RWPE2 (cell line): Measurements from ENCODE around the gene HOXD1.
A peak's percentile ranks its signal among the peaks of the same experiment; 100 is the strongest.

Source experiments
- ATAC-seq: fragments of 200-7000 bp; cut with Tn5 transposase; 3 replicates; pipeline ENCODE4 v1.9.1; 2021; ENCODE audit warnings: low read depth
- DNase-seq: peaks from one replicate; pipeline ENCODE4 v3.0.0-alpha.2; 2020; ENCODE audit warnings: low spot score
- H3K27ac ChIP-seq: fragments of 450-650 bp; 2 replicates; pipeline ENCODE4 v1.5.1; 2017; ENCODE audit warnings: mild to moderate bottlenecking; ENCODE audit not compliant: poor library complexity, severe bottlenecking
- H3K27me3 ChIP-seq: fragments of 250-450 bp; sonication (Bioruptor Pico); 2 replicates; pipeline ENCODE4 v1.5.1; 2021; ENCODE audit warnings: mild to moderate bottlenecking, moderate library complexity; ENCODE audit not compliant: insufficient read depth, poor library complexity, severe bottlenecking
- H3K36me3 ChIP-seq: fragments of 250-450 bp; sonication (Bioruptor Pico); 2 replicates; pipeline ENCODE4 v1.5.1; 2020; ENCODE audit warnings: low read depth, mild to moderate bottlenecking, moderate library complexity
- H3K4me1 ChIP-seq: fragments of 250-450 bp; sonication (Bioruptor Pico); 2 replicates; pipeline ENCODE4 v1.5.1; 2021; ENCODE audit warnings: mild to moderate bottlenecking, moderate library complexity; ENCODE audit not compliant: insufficient read depth, poor library complexity, severe bottlenecking
- H3K4me3 ChIP-seq: fragments of 250-450 bp; sonication (Bioruptor Pico); 2 replicates; pipeline ENCODE4 v1.5.1; 2021; ENCODE audit warnings: mild to moderate bottlenecking, moderate library complexity; ENCODE audit not compliant: severe bottlenecking
- H3K9me3 ChIP-seq: fragments of 250-450 bp; sonication (Bioruptor Pico); 2 replicates; pipeline ENCODE4 v1.5.1; 2021; ENCODE audit warnings: mild to moderate bottlenecking, moderate library complexity; ENCODE audit not compliant: severe bottlenecking
- CTCF ChIP-seq: fragments of 450-650 bp; IDR thresholded peaks from one replicate; pipeline ENCODE4 v1.5.1; 2017; ENCODE audit warnings: mild to moderate bottlenecking, moderate library complexity; ENCODE audit not compliant: poor library complexity, severe bottlenecking

The HOXD1 gene

GRCh38 chr2:176147800-176148496 lies 40.5 kb upstream of the HOXD1 start:
- no peak for TF ChIP-seq CTCF
- H3K9me3 ChIP-seq, result no peaks in the 10 kb centered on the region
- H3K4me3 ChIP-seq, result no peak overlapping the region
- no peaks in the 10 kb centered on the region for H3K4me1 ChIP-seq
- DNase-seq (peak; percentile 52), ATAC-seq (no peak)
- no peaks in the 10 kb centered on the region for H3K36me3 ChIP-seq
- H3K27ac ChIP-seq, result no peak overlapping the region
- no peaks in the 10 kb centered on the region for H3K27me3 ChIP-seq

- H3K4me1 ChIP-seq, result no peaks in the 10 kb centered on the region
- H3K4me3 ChIP-seq, result no peak overlapping the region
- H3K27me3 ChIP-seq, result no peaks in the 10 kb centered on the region
- DNase-seq (no peak), ATAC-seq (no peak)
- no peaks in the 10 kb centered on the region for H3K36me3 ChIP-seq
- TF ChIP-seq CTCF, result no peak
- H3K27ac ChIP-seq, result no peak overlapping the region
- no peaks in the 10 kb centered on the region for H3K9me3 ChIP-seq
Observed at GRCh38 chr2:176148751-176149421, 39.6 kb upstream of the HOXD1 start.

- no peak overlapping the region for H3K4me3 ChIP-seq
- H3K27ac ChIP-seq, result no peak overlapping the region
- no peaks in the 10 kb centered on the region for H3K4me1 ChIP-seq
- H3K27me3 ChIP-seq, result no peaks in the 10 kb centered on the region
- ATAC-seq, result no peak
- TF ChIP-seq CTCF, result no peak
- no peaks in the 10 kb centered on the region for H3K9me3 ChIP-seq
- DNase-seq, result peak; percentile 26
- H3K36me3 ChIP-seq, result no peaks in the 10 kb centered on the region
Observed at GRCh38 chr2:176149481-176149938, 39.0 kb upstream of the HOXD1 start.

GRCh38 chr2:176149939-176150583 lies 38.4 kb upstream of the HOXD1 start:
- no peak for DNase-seq
- H3K4me3 ChIP-seq, result no peak overlapping the region
- no peaks in the 10 kb centered on the region for H3K9me3 ChIP-seq
- no peaks in the 10 kb centered on the region for H3K36me3 ChIP-seq
- no peaks in the 10 kb centered on the region for H3K27me3 ChIP-seq
- H3K4me1 ChIP-seq, result no peaks in the 10 kb centered on the region
- no peak for TF ChIP-seq CTCF
- H3K27ac ChIP-seq, result no peak overlapping the region
- no peak for ATAC-seq
